Panc1 (cell line): ENCODE results near the gene SPATA16.

Source experiments
- POLR2AphosphoS5 ChIP-seq: IDR thresholded peaks from 2 replicates; pipeline ENCODE4 v1.6.1; 2012; ENCODE audit warnings: mild to moderate bottlenecking, low read depth, low read length, moderate library complexity
- SIN3A ChIP-seq: IDR thresholded peaks from 2 replicates; pipeline ENCODE4 v1.6.1; 2012; ENCODE audit warnings: low read depth, mild to moderate bottlenecking, low read length, moderate library complexity, borderline replicate concordance; ENCODE audit not compliant: insufficient read depth
- TCF7L2 ChIP-seq: IDR thresholded peaks from 2 replicates; pipeline ENCODE4 v1.6.1; 2011; ENCODE audit warnings: mild to moderate bottlenecking, low read depth, low read length, inconsistent platforms
- TF ChIP-seq, protein P1 (sequence below): fragments of 450-650 bp; IDR thresholded peaks from 2 replicates; pipeline ENCODE4 v1.5.1; 2017; ENCODE audit warnings: mild to moderate bottlenecking
- TF ChIP-seq, protein P2 (sequence below), 2 experiments: IDR thresholded peaks; 2 replicates each; pipeline ENCODE4 v1.6.1; 2011 to 2012; ENCODE audit warnings: low read depth in 2 of 2, control low read depth in 1 of 2, low read length in 1 of 2, mild to moderate bottlenecking in 1 of 2, moderate library complexity in 1 of 2; ENCODE audit not compliant: insufficient read depth in 1 of 2

DNA sequence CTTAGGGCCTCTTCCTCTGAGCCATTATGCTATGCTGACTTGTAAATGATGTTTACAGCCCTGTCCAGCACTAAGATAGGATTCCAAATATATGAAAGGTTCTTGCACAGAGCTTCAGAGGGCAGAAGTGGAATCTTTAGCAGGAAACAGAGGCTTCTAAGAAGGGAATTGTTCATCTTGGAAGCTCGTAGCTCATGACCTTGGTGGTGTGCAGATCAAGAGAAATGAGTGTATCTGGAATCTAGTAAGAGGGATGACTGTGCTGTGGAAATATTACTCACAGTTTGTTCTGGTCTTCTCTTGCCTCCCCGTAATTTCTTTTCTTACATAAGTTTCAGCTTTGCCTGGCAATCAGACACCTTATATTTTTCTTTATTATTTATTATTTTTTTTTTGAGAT lies 175.8 kb downstream of the SPATA16 start:
- TF ChIP-seq, protein P1, sequence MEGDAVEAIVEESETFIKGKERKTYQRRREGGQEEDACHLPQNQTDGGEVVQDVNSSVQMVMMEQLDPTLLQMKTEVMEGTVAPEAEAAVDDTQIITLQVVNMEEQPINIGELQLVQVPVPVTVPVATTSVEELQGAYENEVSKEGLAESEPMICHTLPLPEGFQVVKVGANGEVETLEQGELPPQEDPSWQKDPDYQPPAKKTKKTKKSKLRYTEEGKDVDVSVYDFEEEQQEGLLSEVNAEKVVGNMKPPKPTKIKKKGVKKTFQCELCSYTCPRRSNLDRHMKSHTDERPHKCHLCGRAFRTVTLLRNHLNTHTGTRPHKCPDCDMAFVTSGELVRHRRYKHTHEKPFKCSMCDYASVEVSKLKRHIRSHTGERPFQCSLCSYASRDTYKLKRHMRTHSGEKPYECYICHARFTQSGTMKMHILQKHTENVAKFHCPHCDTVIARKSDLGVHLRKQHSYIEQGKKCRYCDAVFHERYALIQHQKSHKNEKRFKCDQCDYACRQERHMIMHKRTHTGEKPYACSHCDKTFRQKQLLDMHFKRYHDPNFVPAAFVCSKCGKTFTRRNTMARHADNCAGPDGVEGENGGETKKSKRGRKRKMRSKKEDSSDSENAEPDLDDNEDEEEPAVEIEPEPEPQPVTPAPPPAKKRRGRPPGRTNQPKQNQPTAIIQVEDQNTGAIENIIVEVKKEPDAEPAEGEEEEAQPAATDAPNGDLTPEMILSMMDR: no peak
- TF ChIP-seq POLR2AphosphoS5 (no peak), TCF7L2 (no peak), SIN3A (no peak)
- TF ChIP-seq, protein P2, sequence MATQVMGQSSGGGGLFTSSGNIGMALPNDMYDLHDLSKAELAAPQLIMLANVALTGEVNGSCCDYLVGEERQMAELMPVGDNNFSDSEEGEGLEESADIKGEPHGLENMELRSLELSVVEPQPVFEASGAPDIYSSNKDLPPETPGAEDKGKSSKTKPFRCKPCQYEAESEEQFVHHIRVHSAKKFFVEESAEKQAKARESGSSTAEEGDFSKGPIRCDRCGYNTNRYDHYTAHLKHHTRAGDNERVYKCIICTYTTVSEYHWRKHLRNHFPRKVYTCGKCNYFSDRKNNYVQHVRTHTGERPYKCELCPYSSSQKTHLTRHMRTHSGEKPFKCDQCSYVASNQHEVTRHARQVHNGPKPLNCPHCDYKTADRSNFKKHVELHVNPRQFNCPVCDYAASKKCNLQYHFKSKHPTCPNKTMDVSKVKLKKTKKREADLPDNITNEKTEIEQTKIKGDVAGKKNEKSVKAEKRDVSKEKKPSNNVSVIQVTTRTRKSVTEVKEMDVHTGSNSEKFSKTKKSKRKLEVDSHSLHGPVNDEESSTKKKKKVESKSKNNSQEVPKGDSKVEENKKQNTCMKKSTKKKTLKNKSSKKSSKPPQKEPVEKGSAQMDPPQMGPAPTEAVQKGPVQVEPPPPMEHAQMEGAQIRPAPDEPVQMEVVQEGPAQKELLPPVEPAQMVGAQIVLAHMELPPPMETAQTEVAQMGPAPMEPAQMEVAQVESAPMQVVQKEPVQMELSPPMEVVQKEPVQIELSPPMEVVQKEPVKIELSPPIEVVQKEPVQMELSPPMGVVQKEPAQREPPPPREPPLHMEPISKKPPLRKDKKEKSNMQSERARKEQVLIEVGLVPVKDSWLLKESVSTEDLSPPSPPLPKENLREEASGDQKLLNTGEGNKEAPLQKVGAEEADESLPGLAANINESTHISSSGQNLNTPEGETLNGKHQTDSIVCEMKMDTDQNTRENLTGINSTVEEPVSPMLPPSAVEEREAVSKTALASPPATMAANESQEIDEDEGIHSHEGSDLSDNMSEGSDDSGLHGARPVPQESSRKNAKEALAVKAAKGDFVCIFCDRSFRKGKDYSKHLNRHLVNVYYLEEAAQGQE (IDR thresholded peaks at IDR 0.05; ENCODE audit: insufficient read depth in 1 of 2, low read depth in 2 of 2, low read length in 1 of 2): no peak
